WTC11 (cell line): ENCODE measurements around the gene SLC22A4. TPM values are rescaled to one million over a fixed set of nuclear protein-coding genes. Genes with fewer than 3 reads are reported as not detected.

Source experiments
- ATAC-seq: fragments of 200-7000 bp; cut with Tn5 transposase; 2 replicates; pipeline ENCODE4 v1.10.0; 2021; ENCODE audit warnings: mild to moderate bottlenecking, moderate library complexity
- CTCF ChIA-PET: fragments of 300-600 bp; sonication (Branson Sonifier 250); formaldehyde crosslinking; loops from one replicate; lab custom pipeline; 2021; ENCODE audit warnings: antibody characterized with exemption; lab: Charles Lee
- POLR2A ChIA-PET: fragments of 350-600 bp; sonication (Branson Sonifier 250); formaldehyde crosslinking; loops from one replicate; lab custom pipeline; 2021; ENCODE audit warnings: antibody characterized with exemption; lab: Charles Lee
- DNase-seq: peaks from one replicate; pipeline ENCODE4 v3.0.0; 2021; ENCODE audit warnings: low spot score
- H3K27ac Mint-ChIP-seq: 2 replicates; pipeline ENCODE4 v1.8.0; 2021; ENCODE audit warnings: mixed read lengths
- H3K27me3 Mint-ChIP-seq: 2 replicates; pipeline ENCODE4 v1.8.0; 2021; ENCODE audit warnings: low read depth, mild to moderate bottlenecking, moderate library complexity, mixed read lengths
- H3K36me3 Mint-ChIP-seq: 2 replicates; pipeline ENCODE4 v1.8.0; 2021; ENCODE audit warnings: mixed read lengths
- H3K4me1 Mint-ChIP-seq: 2 replicates; pipeline ENCODE4 v1.8.0; 2022; ENCODE audit warnings: mixed read lengths
- H3K4me3 Mint-ChIP-seq: 2 replicates; pipeline ENCODE4 v1.8.0; 2021; ENCODE audit warnings: mild to moderate bottlenecking, moderate library complexity, mixed read lengths
- H3K9me3 Mint-ChIP-seq: 2 replicates; pipeline ENCODE4 v1.8.0; 2021; ENCODE audit warnings: mixed read lengths
- CBFB ChIP-seq: sonication (generic); formaldehyde crosslinking; IDR thresholded peaks from 2 replicates; pipeline ENCODE4 v1.8.1; 2022; ENCODE audit warnings: mild to moderate bottlenecking, low read depth, missing genetic modification reagents
- FOXJ3 ChIP-seq: sonication (generic); formaldehyde crosslinking; IDR thresholded peaks from 2 replicates; pipeline ENCODE4 v1.9.0; 2021; ENCODE audit warnings: missing genetic modification reagents, mild to moderate bottlenecking, borderline replicate concordance
- FOXK1 ChIP-seq: sonication (generic); formaldehyde crosslinking; IDR thresholded peaks from 2 replicates; pipeline ENCODE4 v1.8.0; 2022; ENCODE audit warnings: mild to moderate bottlenecking, moderate library complexity, missing genetic modification reagents
- GABPB1 ChIP-seq: sonication (generic); formaldehyde crosslinking; IDR thresholded peaks from 2 replicates; pipeline ENCODE4 v1.8.1; 2023; ENCODE audit warnings: mild to moderate bottlenecking, missing genetic modification reagents
- HMGA2 ChIP-seq: fragments of 250-450 bp; sonication (Bioruptor Pico); IDR thresholded peaks from 2 replicates; pipeline ENCODE4 v1.4.0; 2021; ENCODE audit warnings: mild to moderate bottlenecking, moderate library complexity
- NFATC4 ChIP-seq: fragments of 250-450 bp; sonication (Bioruptor Pico); IDR thresholded peaks from 2 replicates; pipeline ENCODE4 v1.9.0; 2021; ENCODE audit warnings: mild to moderate bottlenecking
- NR2C2 ChIP-seq: sonication (generic); formaldehyde crosslinking; IDR thresholded peaks from 2 replicates; pipeline ENCODE4 v1.8.0; 2022; ENCODE audit warnings: mild to moderate bottlenecking, missing genetic modification reagents
- OVOL2 ChIP-seq: fragments of 250-450 bp; sonication (Bioruptor Pico); IDR thresholded peaks from 2 replicates; pipeline ENCODE4 v1.9.0; 2021; ENCODE audit warnings: mild to moderate bottlenecking, borderline replicate concordance
- PREB ChIP-seq: sonication (generic); formaldehyde crosslinking; IDR thresholded peaks from 2 replicates; pipeline ENCODE4 v1.8.1; 2022; ENCODE audit warnings: mild to moderate bottlenecking, missing genetic modification reagents, moderate library complexity, borderline replicate concordance
- SP1 ChIP-seq: sonication (generic); formaldehyde crosslinking; conservative IDR thresholded peaks from 2 replicates; pipeline ENCODE4 v1.8.1; 2022; ENCODE audit warnings: missing genetic modification reagents
- USF1 ChIP-seq: sonication (generic); formaldehyde crosslinking; IDR thresholded peaks from 2 replicates; pipeline ENCODE4 v1.8.0; 2022; ENCODE audit warnings: mild to moderate bottlenecking, missing genetic modification reagents
- ZBTB21 ChIP-seq: sonication (generic); formaldehyde crosslinking; IDR thresholded peaks from 2 replicates; pipeline ENCODE4 v1.8.1; 2023; ENCODE audit warnings: mild to moderate bottlenecking, missing genetic modification reagents, borderline replicate concordance
- ZNF121 ChIP-seq: sonication (generic); formaldehyde crosslinking; IDR thresholded peaks from 2 replicates; pipeline ENCODE4 v1.8.0; 2023; ENCODE audit warnings: missing genetic modification reagents
- total RNA-seq: library from RNA; stranded (reverse); gene quantifications from 3 replicates; pipeline ENCODE4 v1.2.3, GENCODE V29; 2021
- TF ChIP-seq, protein P1 (sequence below): sonication (generic); formaldehyde crosslinking; IDR thresholded peaks from 2 replicates; pipeline ENCODE4 v1.8.1; 2022; ENCODE audit warnings: low read depth, missing genetic modification reagents, borderline replicate concordance
- TF ChIP-seq, protein P2 (sequence below): fragments of 200-600 bp; IDR thresholded peaks from 2 replicates; pipeline ENCODE4 v1.8.0; 2022; ENCODE audit warnings: antibody characterized with exemption

The SLC22A4 gene
- total RNA-seq, 1 experiment from 2014 or later = 0.35 TPM

DNA sequence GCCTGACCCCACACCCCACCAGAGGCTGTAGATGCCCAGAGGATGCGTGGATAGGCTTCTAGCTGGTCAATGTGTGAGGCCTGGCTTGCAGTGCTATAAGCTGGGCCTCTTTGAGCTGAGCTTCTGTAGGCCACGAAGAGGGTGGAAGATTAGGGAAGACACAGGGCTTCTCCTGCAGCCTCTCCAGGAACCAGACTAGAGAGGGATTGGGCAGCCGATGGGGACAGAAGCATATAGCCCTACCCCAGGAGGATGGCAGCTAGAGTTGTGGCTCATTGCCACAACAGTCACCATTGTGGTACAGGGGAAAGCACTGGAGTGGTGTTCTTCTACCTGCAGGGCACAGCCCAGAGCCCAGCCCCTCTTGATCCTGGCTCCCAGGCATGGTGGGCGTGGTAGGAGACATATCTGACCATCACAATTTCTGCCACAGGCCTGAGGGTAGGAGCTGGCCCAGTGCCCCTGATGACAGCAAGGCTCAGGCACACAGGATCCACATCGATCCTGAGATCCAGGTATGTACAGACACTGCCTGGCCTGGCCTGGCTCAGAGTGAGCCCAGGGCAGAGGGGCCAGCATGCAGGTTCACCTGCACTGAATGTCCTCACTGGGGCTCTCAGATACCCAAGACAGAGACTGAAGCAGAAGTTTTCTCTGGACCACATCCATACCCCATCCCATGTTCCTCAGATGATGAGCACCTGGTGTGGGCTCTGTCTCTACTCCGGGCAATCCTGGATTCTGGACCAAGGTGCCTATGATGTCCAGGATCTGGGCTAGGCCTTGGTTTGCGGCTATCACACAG lies 28.0 kb upstream of the SLC22A4 start (continued):
- no peak for TF ChIP-seq ZBTB21 (CRISPR knock-in tag)
- no peak for TF ChIP-seq SP1 (CRISPR knock-in tag)
- no peak for TF ChIP-seq CBFB (CRISPR knock-in tag)
- TF ChIP-seq, protein P1, sequence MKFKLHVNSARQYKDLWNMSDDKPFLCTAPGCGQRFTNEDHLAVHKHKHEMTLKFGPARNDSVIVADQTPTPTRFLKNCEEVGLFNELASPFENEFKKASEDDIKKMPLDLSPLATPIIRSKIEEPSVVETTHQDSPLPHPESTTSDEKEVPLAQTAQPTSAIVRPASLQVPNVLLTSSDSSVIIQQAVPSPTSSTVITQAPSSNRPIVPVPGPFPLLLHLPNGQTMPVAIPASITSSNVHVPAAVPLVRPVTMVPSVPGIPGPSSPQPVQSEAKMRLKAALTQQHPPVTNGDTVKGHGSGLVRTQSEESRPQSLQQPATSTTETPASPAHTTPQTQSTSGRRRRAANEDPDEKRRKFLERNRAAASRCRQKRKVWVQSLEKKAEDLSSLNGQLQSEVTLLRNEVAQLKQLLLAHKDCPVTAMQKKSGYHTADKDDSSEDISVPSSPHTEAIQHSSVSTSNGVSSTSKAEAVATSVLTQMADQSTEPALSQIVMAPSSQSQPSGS (CRISPR knock-in tag) = no peak
- TF ChIP-seq OVOL2 (CRISPR knock-in tag) = no peak
- TF ChIP-seq FOXJ3 = no peak
- no peak for TF ChIP-seq NR2C2 (CRISPR knock-in tag)
- no peak for TF ChIP-seq NFATC4 (CRISPR knock-in tag)
- TF ChIP-seq HMGA2 (CRISPR knock-in tag) = no peak
- TF ChIP-seq PREB (CRISPR knock-in tag) = no peak
- TF ChIP-seq, all 79 proteins: peak for 0

DNA sequence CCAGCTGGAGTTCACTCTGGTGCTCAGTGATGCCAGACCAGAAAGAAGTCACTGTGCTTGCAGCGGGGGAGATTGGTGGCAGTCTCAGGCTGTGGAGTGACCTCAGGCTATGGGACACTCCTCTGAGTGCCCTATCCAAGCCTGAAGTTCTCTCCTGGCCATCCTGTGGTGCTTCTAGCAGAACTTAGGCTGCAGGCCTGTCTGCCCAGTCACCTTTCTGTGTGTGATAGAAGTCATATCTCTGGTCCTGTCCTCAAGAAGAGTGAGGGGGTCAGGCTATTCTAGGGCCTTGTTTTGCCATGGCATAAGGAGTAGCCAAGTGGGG lies 27.4 kb upstream of the SLC22A4 start:
- CTCF ChIA-PET = no interaction called here
- H3K4me3 Mint-ChIP-seq = no peak overlapping the region

GRCh38 chr5:132267166-132267739 lies 26.9 kb upstream of the SLC22A4 start:
- TF ChIP-seq ZNF121 (no peak), PREB (CRISPR knock-in tag) (no peak), GABPB1 (no peak), HMGA2 (CRISPR knock-in tag) (no peak)
- TF ChIP-seq, protein P2, sequence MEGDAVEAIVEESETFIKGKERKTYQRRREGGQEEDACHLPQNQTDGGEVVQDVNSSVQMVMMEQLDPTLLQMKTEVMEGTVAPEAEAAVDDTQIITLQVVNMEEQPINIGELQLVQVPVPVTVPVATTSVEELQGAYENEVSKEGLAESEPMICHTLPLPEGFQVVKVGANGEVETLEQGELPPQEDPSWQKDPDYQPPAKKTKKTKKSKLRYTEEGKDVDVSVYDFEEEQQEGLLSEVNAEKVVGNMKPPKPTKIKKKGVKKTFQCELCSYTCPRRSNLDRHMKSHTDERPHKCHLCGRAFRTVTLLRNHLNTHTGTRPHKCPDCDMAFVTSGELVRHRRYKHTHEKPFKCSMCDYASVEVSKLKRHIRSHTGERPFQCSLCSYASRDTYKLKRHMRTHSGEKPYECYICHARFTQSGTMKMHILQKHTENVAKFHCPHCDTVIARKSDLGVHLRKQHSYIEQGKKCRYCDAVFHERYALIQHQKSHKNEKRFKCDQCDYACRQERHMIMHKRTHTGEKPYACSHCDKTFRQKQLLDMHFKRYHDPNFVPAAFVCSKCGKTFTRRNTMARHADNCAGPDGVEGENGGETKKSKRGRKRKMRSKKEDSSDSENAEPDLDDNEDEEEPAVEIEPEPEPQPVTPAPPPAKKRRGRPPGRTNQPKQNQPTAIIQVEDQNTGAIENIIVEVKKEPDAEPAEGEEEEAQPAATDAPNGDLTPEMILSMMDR = no peak
- TF ChIP-seq, all 79 proteins: peak for 0
- DNase-seq (no peak), ATAC-seq (no peak)
- Mint-ChIP-seq H3K27ac (0 out of 2 replicates have a peak overlapping the region, but pooled peaks have one; percentile 30), H3K9me3 (no peaks in the 10 kb centered on the region), H3K36me3 (no peaks in the 10 kb centered on the region), H3K27me3 (no peaks in the 10 kb centered on the region), H3K4me1 (peaks cover 3% of the 10 kb centered on the region; the same call in 1 of the 2 replicates), H3K4me3 (no peak overlapping the region)
- ChIA-PET CTCF (no interaction called here), POLR2A (no interaction called here)

More for the DNA sequence above, 27.4 kb upstream of the SLC22A4 start:
- Mint-ChIP-seq H3K36me3 (no peaks in the 10 kb centered on the region), H3K4me1 (peaks cover 3% of the 10 kb centered on the region; the same call in 1 of the 2 replicates), H3K9me3 (no peaks in the 10 kb centered on the region), H3K27ac (no peak overlapping the region)
- POLR2A ChIA-PET = no interaction called here
- ATAC-seq (no peak), DNase-seq (no peak)
- TF ChIP-seq USF1 (no peak), FOXK1 (CRISPR knock-in tag) (no peak), OVOL2 (CRISPR knock-in tag) (no peak)
- TF ChIP-seq, all 79 proteins: peak for 0
- H3K27me3 Mint-ChIP-seq = no peaks in the 10 kb centered on the region
